Kidney capillary endothelial cell (primary cell): ENCODE measurements around the gene TNRC6A.
"Not testable (repeated sequence)": the region's sequence is repeated elsewhere in the genome, so short reads cannot be mapped to it uniquely, and the experiment has no call there.

Source experiments
- DNase-seq: peaks from one replicate; pipeline ENCODE4 v3.0.0-alpha.2; 2018; ENCODE audit warnings: low spot score

Gene TNRC6A

GRCh38 chr16:24729243-24729950, at the start of gene TNRC6A:
Gene TNRC6A, plus strand, starts transcription at chr16:24729651. Its CDS starts 191 bp downstream, at chr16:24729842.
- peak; percentile 82 for DNase-seq

GRCh38 chr16:24681793-24682192, 47.7 kb upstream of the TNRC6A start:
- DNase-seq, result no peak

- DNase-seq, result no peak
Observed at GRCh38 chr16:24683250-24683649, 46.2 kb upstream of the TNRC6A start.

GRCh38 chr16:24683847-24684493, 45.5 kb upstream of the TNRC6A start:
- no peak for DNase-seq

GRCh38 chr16:24685539-24686432, 43.7 kb upstream of the TNRC6A start:
- peak; percentile 13 for DNase-seq

GRCh38 chr16:24686678-24687077, 42.8 kb upstream of the TNRC6A start:
- DNase-seq, result no peak

- no peak for DNase-seq
Observed at GRCh38 chr16:24688359-24688758, 41.1 kb upstream of the TNRC6A start.

GRCh38 chr16:24689128-24689527, 40.3 kb upstream of the TNRC6A start:
- DNase-seq, result peak; percentile 37

GRCh38 chr16:24692854-24693253, 36.6 kb upstream of the TNRC6A start:
- no peak for DNase-seq

GRCh38 chr16:24694931-24695330, 34.5 kb upstream of the TNRC6A start:
- no peak for DNase-seq

GRCh38 chr16:24696699-24697098, 32.8 kb upstream of the TNRC6A start:
- no peak for DNase-seq

- no peak for DNase-seq
Observed at GRCh38 chr16:24698308-24698707, 31.1 kb upstream of the TNRC6A start.

GRCh38 chr16:24699151-24699723, 30.2 kb upstream of the TNRC6A start:
- no peak for DNase-seq

GRCh38 chr16:24700549-24701392, 28.7 kb upstream of the TNRC6A start:
- DNase-seq, result peak; percentile 92

- DNase-seq, result no peak
Observed at GRCh38 chr16:24701521-24701951, 27.9 kb upstream of the TNRC6A start.

- not testable (repeated sequence) for DNase-seq
Observed at GRCh38 chr16:24707760-24708159, 21.7 kb upstream of the TNRC6A start.

- DNase-seq, result no peak
Observed at GRCh38 chr16:24713379-24713778, 16.1 kb upstream of the TNRC6A start.

- DNase-seq, result no peak
Observed at GRCh38 chr16:24717411-24717810, 12.0 kb upstream of the TNRC6A start.

GRCh38 chr16:24718967-24719521, 10.4 kb upstream of the TNRC6A start:
- no peak for DNase-seq

- no peak for DNase-seq
Observed at GRCh38 chr16:24721830-24722238, 7.6 kb upstream of the TNRC6A start.

GRCh38 chr16:24723663-24724062, 5.8 kb upstream of the TNRC6A start:
- DNase-seq, result no peak
